Psoas muscle (tissue), 8 donors: ENCODE measurements around the gene GSE1. TPM values are rescaled to one million over a fixed set of nuclear protein-coding genes. Genes with fewer than 3 reads are reported as not detected.

Experiments used
- ATAC-seq, 4 donors: fragments of 200-7000 bp; cut with Tn5 transposase; one replicate each; pipeline ENCODE4 v1.9.1; 2020; ENCODE audit warnings: moderate library complexity in 3 of 4, mild to moderate bottlenecking in 2 of 4
- DNase-seq, 2 donors: peaks; one replicate each; pipeline ENCODE4 v3.0.0-alpha.2; 2020
- H3K27ac ChIP-seq: fragments of 200-600 bp; one replicate; pipeline ENCODE4 v1.8.0; 2022
- H3K27me3 ChIP-seq, 3 donors: fragments of 200-600 bp in 1 of 3; one replicate each; pipeline versions ENCODE4 v1.6.1 to v1.8.0; 2013 to 2022; ENCODE audit warnings: low read length in 2 of 3, mild to moderate bottlenecking in 2 of 3, moderate library complexity in 1 of 3; ENCODE audit not compliant: insufficient read depth in 3 of 3
- H3K36me3 ChIP-seq, 2 donors: fragments of 200-600 bp in 1 of 2; one replicate each; pipeline versions ENCODE4 v1.6.1 to v1.8.0; 2013 to 2022; ENCODE audit warnings: low read depth in 1 of 2, mild to moderate bottlenecking in 1 of 2, moderate library complexity in 1 of 2; ENCODE audit not compliant: insufficient read depth in 1 of 2
- H3K4me1 ChIP-seq: fragments of 200-600 bp; one replicate; pipeline ENCODE4 v1.8.0; 2022
- H3K4me3 ChIP-seq: fragments of 200-600 bp; one replicate; pipeline ENCODE4 v1.8.0; 2022; ENCODE audit warnings: mild to moderate bottlenecking
- H3K9me3 ChIP-seq: fragments of 200-600 bp; one replicate; pipeline ENCODE4 v1.8.0; 2022
- CTCF ChIP-seq: fragments of 200-600 bp; IDR thresholded peaks from one replicate; pipeline ENCODE4 v1.8.0; 2022; ENCODE audit warnings: antibody characterized with exemption
- WGBS, 3 donors: extraction: QIAGEN DNeasy Blood & Tissue Kit; methylation state at CpG; one replicate each; pipeline versions ENCODE4 v1.1.6 to v1.1.7; 2013; 5-methylcytosine and 5-hydroxymethylcytosine counted together
- intact Hi-C, 2 donors: fragments of 100-400 bp; cut with DNase I; formaldehyde crosslinking; loops; one replicate each; pipeline versions ENCODE4 v1.11.0 to v1.14.2; 2022
- polyA plus RNA-seq, 3 donors: library from polyadenylated mRNA; stranded (reverse); fragments of 200-250 nt; gene quantifications; one replicate each; pipeline ENCODE4 v1.2.3, GENCODE V29; 2013
- total RNA-seq, 4 donors: library from RNA; stranded (reverse); fragmentation: NEBNext Ultra II Directional in 2 of 4; extraction: Animal tissue kit (Norgen Biotek cat#: 25700) in 2 of 4; gene quantifications; one replicate each; pipeline versions ENCODE4 v1.2.1 to v1.2.4, GENCODE V29; 2021 to 2023
- donor health status: healthy with polysubstance abuse.
- donor health status: DM: no; HTN: no; CAD: no; lungs with moderate emphysema.
- donor health status: Bipolar disorder and iron deficiency.
- donor health status: healthy.
- donor health status: DM: yes; HTN: yes; CAD: no.
- donor health status: DM: no; HTN: no; CAD: no.
- donor health status: DM: no; HTN: no; CAD: no.
- donor health status: DM: yes; HTN: yes; CAD: no.

The GSE1 gene
- total and polyA plus RNA-seq, 7 donors: 10.8 to 90.5 (median 47.0) TPM

- Histone ChIP-seq H3K36me3 (peaks cover 0 to 43% of the 10 kb centered on the region in 2 donors), H3K27me3 (no peaks in the 10 kb centered on the region), H3K9me3 (no peaks in the 10 kb centered on the region), H3K4me3 (no peak overlapping the region), H3K4me1 (peaks cover 20% of the 10 kb centered on the region), H3K27ac (no peak overlapping the region)
- intact Hi-C loops: loop anchor here in 1 of 2 donors (5.0 kb wide), 1 partner anchor 38 kb away; no protein-coding TSS in a partner anchor
- 75 to 89% (median 83%) methylated on average over 5 of the region's 5 CpGs for WGBS, 3 donors
- DNase-seq (no peak), ATAC-seq (no peak)
- TF ChIP-seq CTCF: no peak
These were observed 65.7 kb downstream of the GSE1 start for GRCh38 chr16:85678821-85679220.

- 81 to 85% (median 84%) methylated on average over 6 of the region's 6 CpGs for WGBS, 3 donors
- H3K36me3 ChIP-seq: peaks cover 0 to 32% of the 10 kb centered on the region in 2 donors
- H3K27me3 ChIP-seq: no peaks in the 10 kb centered on the region
- H3K4me1 ChIP-seq: peaks cover 15% of the 10 kb centered on the region
- no peak for TF ChIP-seq CTCF
- H3K27ac ChIP-seq: no peak overlapping the region
- no peaks in the 10 kb centered on the region for H3K9me3 ChIP-seq
- no peak overlapping the region for H3K4me3 ChIP-seq
- no peak for ATAC-seq
- intact Hi-C loops: loop anchor here in 1 of 2 donors (5.0 kb wide), 1 partner anchor 37 kb away; no protein-coding TSS in a partner anchor
- DNase-seq: no peak
These were observed 66.7 kb downstream of the GSE1 start for GRCh38 chr16:85679870-85680269.

GRCh38 chr16:85680352-85680944 is 67.3 kb downstream of the GSE1 start:
- no peaks in the 10 kb centered on the region for H3K9me3 ChIP-seq
- no peak for DNase-seq
- no peak overlapping the region for H3K4me3 ChIP-seq
- TF ChIP-seq CTCF: no peak
- peaks cover 0 to 27% of the 10 kb centered on the region in 2 donors for H3K36me3 ChIP-seq
- ATAC-seq: no peak
- 81 to 91% (median 83%) methylated on average over 6 of the region's 6 CpGs for WGBS, 3 donors
- no peak overlapping the region for H3K27ac ChIP-seq
- peaks cover 11% of the 10 kb centered on the region for H3K4me1 ChIP-seq
- intact Hi-C loops: no loop called here
- no peaks in the 10 kb centered on the region for H3K27me3 ChIP-seq

GRCh38 chr16:85681255-85681654 is 68.1 kb downstream of the GSE1 start:
- 86 to 90% (median 88%) methylated on average over 8 of the region's 8 CpGs for WGBS, 3 donors
- Histone ChIP-seq H3K9me3 (no peaks in the 10 kb centered on the region), H3K27me3 (no peaks in the 10 kb centered on the region), H3K27ac (no peak overlapping the region), H3K4me3 (no peak overlapping the region), H3K36me3 (peaks cover 0 to 19% of the 10 kb centered on the region in 2 donors), H3K4me1 (peaks cover 11% of the 10 kb centered on the region)
- DNase-seq (no peak), ATAC-seq (no peak)
- intact Hi-C loops: no loop called here
- no peak for TF ChIP-seq CTCF

- H3K36me3 ChIP-seq: peaks cover 0 to 9% of the 10 kb centered on the region in 2 donors
- H3K27ac ChIP-seq: peak overlapping the region; percentile 30
- H3K27me3 ChIP-seq: no peaks in the 10 kb centered on the region
- intact Hi-C loops: no loop called here
- ATAC-seq: peak; percentile 50 to 89 (median 78)
- H3K9me3 ChIP-seq: no peaks in the 10 kb centered on the region
- DNase-seq: no peak
- TF ChIP-seq CTCF: no peak
- 36 to 69% (median 41%) methylated on average over 9 of the region's 9 CpGs for WGBS, 3 donors
- H3K4me3 ChIP-seq: no peak overlapping the region
- H3K4me1 ChIP-seq: peaks cover 11% of the 10 kb centered on the region
These were observed 69.4 kb downstream of the GSE1 start for GRCh38 chr16:85682516-85682915.
